ENCODE data around the gene SUN3. TPM values are rescaled to one million over a fixed set of nuclear protein-coding genes. Genes with fewer than 3 reads are reported as not detected.

The SUN3 gene
- total and polyA plus RNA-seq, 8 donors = not detected

- Histone ChIP-seq H3K36me3 (no peaks in the 10 kb centered on the region), H3K27ac (no peak overlapping the region), H3K4me1 (no peaks in the 10 kb centered on the region), H3K27me3 (no peaks in the 10 kb centered on the region), H3K9me3 (no peaks in the 10 kb centered on the region), H3K4me3 (no peak overlapping the region)
- ATAC-seq = no peak
- WGBS, 2 donors = 64 to 94% methylated on average over 1 of the region's 1 CpG
- DNase-seq = no peak
- FAIRE-seq = no peak
- intact Hi-C loops (cut with DNase I) = no loop called here
- TF ChIP-seq CTCF (IDR thresholded peaks at IDR 0.05) = no peak
Measured at GRCh38 chr7:48063985-48064384, 35.1 kb upstream of the SUN3 start.

GRCh38 chr7:48059706-48060105 is 30.8 kb upstream of the SUN3 start:
- H3K4me3 ChIP-seq = no peak overlapping the region
- no peaks in the 10 kb centered on the region for H3K4me1 ChIP-seq
- no peaks in the 10 kb centered on the region for H3K27me3 ChIP-seq
- ATAC-seq = peak in 3 of 4 donors; percentile 50 to 70 (median 55)
- DNase-seq = no peak
- 45 to 63% methylated on average over 5 of the region's 5 CpGs for WGBS, 2 donors
- no peak for TF ChIP-seq CTCF (IDR thresholded peaks at IDR 0.05)
- H3K36me3 ChIP-seq = no peaks in the 10 kb centered on the region
- intact Hi-C loops (cut with DNase I) = no loop called here
- H3K9me3 ChIP-seq = no peaks in the 10 kb centered on the region
- no peak overlapping the region for H3K27ac ChIP-seq
- no peak for FAIRE-seq

- DNase-seq (no peak), ATAC-seq (no peak), FAIRE-seq (no peak)
- intact Hi-C loops (cut with DNase I) = no loop called here
- TF ChIP-seq CTCF (IDR thresholded peaks at IDR 0.05) = no peak
- 69 to 85% methylated on average over 2 of the region's 2 CpGs for WGBS, 2 donors
- no peak overlapping the region for H3K4me3 ChIP-seq
- H3K4me1 ChIP-seq = no peaks in the 10 kb centered on the region
- no peaks in the 10 kb centered on the region for H3K27me3 ChIP-seq
- H3K9me3 ChIP-seq = no peaks in the 10 kb centered on the region
- H3K27ac ChIP-seq = no peak overlapping the region
- H3K36me3 ChIP-seq = no peaks in the 10 kb centered on the region
Measured at GRCh38 chr7:48058990-48059389, 30.1 kb upstream of the SUN3 start.

- no peak for TF ChIP-seq CTCF (IDR thresholded peaks at IDR 0.05)
- Histone ChIP-seq H3K27ac (no peak overlapping the region), H3K27me3 (no peaks in the 10 kb centered on the region), H3K4me3 (no peak overlapping the region), H3K36me3 (no peaks in the 10 kb centered on the region), H3K9me3 (no peaks in the 10 kb centered on the region), H3K4me1 (no peaks in the 10 kb centered on the region)
- FAIRE-seq = no peak
- no peak for ATAC-seq
- 70 to 71% methylated on average over 2 of the region's 2 CpGs for WGBS, 2 donors
- DNase-seq = no peak
- intact Hi-C loops (cut with DNase I) = no loop called here
Measured at GRCh38 chr7:48053736-48054135, 24.8 kb upstream of the SUN3 start.

- no peak for TF ChIP-seq CTCF (IDR thresholded peaks at IDR 0.05)
- FAIRE-seq = no peak
Measured at GRCh38 chr7:48052748-48053147, 23.8 kb upstream of the SUN3 start.

More at GRCh38 chr7:48052748-48053147, 23.8 kb upstream of the SUN3 start:
- H3K4me1 ChIP-seq = no peaks in the 10 kb centered on the region
- H3K27me3 ChIP-seq = no peaks in the 10 kb centered on the region
- WGBS, 2 donors = 70 to 75% methylated on average over 8 of the region's 8 CpGs
- H3K27ac ChIP-seq = no peak overlapping the region
- no peaks in the 10 kb centered on the region for H3K36me3 ChIP-seq
- no peak overlapping the region for H3K4me3 ChIP-seq
- DNase-seq = no peak
- H3K9me3 ChIP-seq = no peaks in the 10 kb centered on the region
- no peak for ATAC-seq
- intact Hi-C loops (cut with DNase I) = no loop called here

Measured in pancreas (tissue), 10 donors.